GM12878 (cell line): ENCODE data around the gene NUDT1. TPM values are rescaled to one million over a fixed set of nuclear protein-coding genes. Genes with fewer than 3 reads are reported as not detected.

ENCODE experiments used
- ATAC-seq: fragments of 200-7000 bp; cut with Tn5 transposase; 3 replicates; pipeline ENCODE4 v1.9.1; 2020; ENCODE audit warnings: mild to moderate bottlenecking, moderate library complexity
- BruUV-seq: library from RNA; stranded (reverse); fragments of 400-500 nt; replicated peaks from 2 replicates; lab custom pipeline; 2021; lab: Mats Ljungman, UMichigan
- CTCF ChIA-PET: fragments of 300-600 bp; sonication (Branson Sonifier 250); formaldehyde crosslinking; extraction: SDS; loops from one replicate; lab custom pipeline; 2021; ENCODE audit warnings: inconsistent platforms; lab: Yijun Ruan, JAX
- POLR2A ChIA-PET: fragments of 350-600 bp; formaldehyde crosslinking; extraction: SDS; loops from one replicate; lab custom pipeline; 2021; ENCODE audit warnings: inconsistent platforms; lab: Charles Lee
- RAD21 ChIA-PET: fragments of 300-600 bp; sonication (Branson Sonifier 250); formaldehyde crosslinking; loops from one replicate; lab custom pipeline; 2023; ENCODE audit warnings: antibody characterized with exemption; ENCODE audit not compliant: unreplicated experiment; lab: Charles Lee
- SMC1A ChIA-PET: fragments of 300-600 bp; sonication (Branson Sonifier 250); formaldehyde crosslinking; loops from one replicate; lab custom pipeline; 2023; ENCODE audit not compliant: unreplicated experiment, uncharacterized antibody; lab: Charles Lee
- DNase-seq: peaks from one replicate; pipeline ENCODE4 v3.0.0-alpha.2; 2011; ENCODE audit warnings: low read depth, low spot score
- FAIRE-seq: peaks from 3 replicates; lab custom pipeline; 2011; peaks lifted over from hg19 to GRCh38; lab: Jason Lieb, UNC
- H2AFZ ChIP-seq: 2 replicates; pipeline ENCODE4 v1.6.0; 2011; ENCODE audit warnings: low read depth, low read length, control low read depth; ENCODE audit not compliant: control insufficient read depth
- H3K27ac ChIP-seq: 2 replicates; pipeline ENCODE4 v1.5.1; 2011; ENCODE audit warnings: control low read depth; ENCODE audit not compliant: control insufficient read depth, insufficient read depth
- H3K27me3 ChIP-seq, 2 experiments: replicated peaks in 1 of 2; 2 replicates each; pipeline versions ENCODE4 v1.6.0 to v1.6.1; 2011; ENCODE audit warnings: low read length in 1 of 2; ENCODE audit not compliant: control insufficient read depth in 2 of 2, insufficient read depth in 2 of 2
- H3K36me3 ChIP-seq, 2 experiments: 2 replicates each; pipeline ENCODE4 v1.5.1; 2011; ENCODE audit warnings: low read length in 1 of 2; ENCODE audit not compliant: control insufficient read depth in 2 of 2, insufficient read depth in 2 of 2
- H3K4me1 ChIP-seq: 2 replicates; pipeline ENCODE4 v1.6.1; 2011; ENCODE audit warnings: mild to moderate bottlenecking, low read length, moderate library complexity, mixed read lengths; ENCODE audit not compliant: control insufficient read depth, insufficient read depth
- H3K4me2 ChIP-seq: 2 replicates; pipeline ENCODE4 v1.6.0; 2011; ENCODE audit warnings: control low read depth; ENCODE audit not compliant: control insufficient read depth, insufficient read depth
- H3K4me3 ChIP-seq: fragments of 200-600 bp; sonication (generic); 2 replicates; pipeline ENCODE4 v1.5.1; 2016
- H3K79me2 ChIP-seq: 2 replicates; pipeline ENCODE4 v1.6.0; 2011; ENCODE audit warnings: low read length; ENCODE audit not compliant: control insufficient read depth, insufficient read depth
- H3K9ac ChIP-seq: 2 replicates; pipeline ENCODE4 v1.8.0; 2011; ENCODE audit warnings: low read length, control low read depth, mixed read lengths; ENCODE audit not compliant: control insufficient read depth, insufficient read depth
- H3K9me3 ChIP-seq: replicated peaks from 3 replicates; pipeline ENCODE4 v1.5.1; 2011; ENCODE audit warnings: mild to moderate bottlenecking, low read length; ENCODE audit not compliant: control insufficient read depth, insufficient read depth
- H4K20me1 ChIP-seq: 2 replicates; pipeline ENCODE4 v1.6.0; 2011; ENCODE audit not compliant: control insufficient read depth, insufficient read depth
- ATF3 ChIP-seq: IDR thresholded peaks from 2 replicates; pipeline ENCODE4 v1.6.1; 2011; ENCODE audit warnings: low read depth, mild to moderate bottlenecking, low read length, moderate library complexity, borderline replicate concordance; ENCODE audit errors: extremely low read depth
- BCL3 ChIP-seq: IDR thresholded peaks from 2 replicates; pipeline ENCODE4 v1.6.1; 2011; ENCODE audit warnings: borderline replicate concordance, low read depth, mild to moderate bottlenecking, moderate library complexity, low read length; ENCODE audit not compliant: insufficient read depth, poor library complexity, severe bottlenecking
- CUX1 ChIP-seq: IDR thresholded peaks from 2 replicates; pipeline ENCODE4 v1.6.1; 2012; ENCODE audit warnings: improper control_type of control experiment, low read depth, low read length; ENCODE audit not compliant: insufficient replicate concordance
- E2F4 ChIP-seq: IDR thresholded peaks from 2 replicates; pipeline ENCODE4 v1.6.1; 2012; ENCODE audit warnings: low read depth, low read length, improper control_type of control experiment
- GABPA ChIP-seq: IDR thresholded peaks from 2 replicates; pipeline ENCODE4 v1.6.1; 2014; ENCODE audit warnings: antibody characterized with exemption, low read depth, mild to moderate bottlenecking, inconsistent platforms
- IKZF2 ChIP-seq, 2 experiments: fragments of 450-650 bp; IDR thresholded peaks; 2 replicates each; pipeline ENCODE4 v1.6.1; 2017; ENCODE audit warnings: mild to moderate bottlenecking in 2 of 2, moderate library complexity in 2 of 2
- KDM1A ChIP-seq: fragments of 200-600 bp; sonication (generic); IDR thresholded peaks from 2 replicates; pipeline ENCODE4 v1.6.1; 2016; ENCODE audit warnings: borderline replicate concordance
- MYB ChIP-seq: fragments of 150-350 bp; IDR thresholded peaks from 2 replicates; pipeline ENCODE4 v1.6.1; 2014; ENCODE audit warnings: mild to moderate bottlenecking, low read depth, low read length, borderline replicate concordance
- NFYB ChIP-seq: IDR thresholded peaks from 2 replicates; pipeline ENCODE4 v1.6.1; 2011; ENCODE audit warnings: low read depth, mild to moderate bottlenecking, low read length, improper control_type of control experiment, moderate library complexity; ENCODE audit not compliant: insufficient read depth
- SMAD5 ChIP-seq: IDR thresholded peaks from 2 replicates; pipeline ENCODE4 v1.6.1; 2016; ENCODE audit warnings: antibody characterized with exemption, low read depth
- SREBF1 ChIP-seq: IDR thresholded peaks from 2 replicates; pipeline ENCODE4 v1.6.1; 2012; ENCODE audit warnings: mild to moderate bottlenecking, low read length
- SREBF2 ChIP-seq: IDR thresholded peaks from 2 replicates; pipeline ENCODE4 v1.6.1; 2012; ENCODE audit warnings: mild to moderate bottlenecking, low read length
- STAT3 ChIP-seq: IDR thresholded peaks from 2 replicates; pipeline ENCODE4 v1.6.1; 2011; ENCODE audit warnings: low read depth, low read length, improper control_type of control experiment
- TAF1 ChIP-seq: IDR thresholded peaks from 2 replicates; pipeline ENCODE4 v1.6.1; 2011; ENCODE audit warnings: mild to moderate bottlenecking, low read depth, low read length, borderline replicate concordance
- TCF7 ChIP-seq: IDR thresholded peaks from 2 replicates; pipeline ENCODE4 v1.6.1; 2014; ENCODE audit warnings: antibody characterized with exemption, borderline replicate concordance
- ZZZ3 ChIP-seq: IDR thresholded peaks from 2 replicates; pipeline ENCODE4 v1.6.1; 2011; ENCODE audit warnings: low read depth; ENCODE audit not compliant: control insufficient read depth, insufficient read length
- WGBS: methylation state at CpG from one replicate; pipeline ENCODE4 v1.1.6; 2016; ENCODE audit warnings: low lambda C conversion rate; ENCODE audit not compliant: insufficient replicate concordance, insufficient coverage; ENCODE audit errors: missing lambda C conversion rate; 5-methylcytosine and 5-hydroxymethylcytosine counted together
- in situ Hi-C: fragments of 300-500 bp; cut with MboI; formaldehyde crosslinking; loops from 9 replicates; pipeline ENCODE4 v1.14.3; 2018; ENCODE audit warnings: mixed read lengths
- intact Hi-C: fragments of 100-400 bp; cut with micrococcal nuclease; formaldehyde crosslinking; loops from one replicate; pipeline ENCODE4 v1.14.2; 2022; ENCODE audit not compliant: unreplicated experiment
- polyA plus RNA-seq, 11 experiments: library from polyadenylated mRNA; depleted of rRNA in 4 of 11; unstranded in 6 of 11; stranded (reverse) in 5 of 11; fragments of >200 nt; fragmentation: Nextera tagmentation in 4 of 11; fragmentation: Illumina TruSeq in 1 of 11; extraction: Ambion mirVana in 4 of 11; extraction: Trizol in 1 of 11; gene quantifications; 1 replicate in 1 of 11; 2 replicates in 10 of 11; pipeline versions ENCODE4 v1.2.1 to v1.2.3, GENCODE V29; 2011 to 2016; ENCODE audit warnings: inconsistent platforms in 2 of 11, missing spikeins in 2 of 11, low read depth in 1 of 11
- total RNA-seq, 4 experiments: library from RNA; depleted of rRNA in 3 of 4; stranded (reverse); fragments of >200 nt in 3 of 4; fragmentation: Illumina TruSeq in 1 of 4; extraction: Trizol in 1 of 4; gene quantifications; 2 replicates each; pipeline versions ENCODE4 v1.2.1 to v1.2.3, GENCODE V29; 2013 to 2021

NUDT1 gene
- total and polyA plus RNA-seq, 10 of the 15 experiments (the other 5 are each of a cell fraction or from before 2014, with no cell fraction given), result 7.7 to 122 (median 59.2) TPM

- TF ChIP-seq CUX1, result no peak
- no peak for TF ChIP-seq MYB
- TF ChIP-seq ZZZ3, result no peak
Observed at GRCh38 chr7:2215851-2216250, 26.2 kb upstream of the NUDT1 start (continued).

GRCh38 chr7:2217206-2217605, 24.8 kb upstream of the NUDT1 start:
- 94% methylated on average over 10 of the region's 10 CpGs for WGBS
- Histone ChIP-seq H3K4me3 (no peak overlapping the region), H3K36me3 (peaks cover 30 to 50% of the 10 kb centered on the region in 2 experiments), H4K20me1 (no peaks in the 10 kb centered on the region), H3K4me2 (no peak overlapping the region), H3K79me2 (no peaks in the 10 kb centered on the region), H3K9me3 (no peaks in the 10 kb centered on the region), H2AFZ (no peak overlapping the region), H3K9ac (no peak overlapping the region), H3K27ac (no peak overlapping the region), H3K4me1 (no peaks in the 10 kb centered on the region), H3K27me3 (no peaks in the 10 kb centered on the region)
- DNase-seq (no peak), ATAC-seq (no peak), FAIRE-seq (no peak)
- ChIA-PET POLR2A (no interaction called here), SMC1A (no interaction called here), CTCF (interaction anchor here (0.6 kb wide), 1 partner anchor 155 kb away, joined by 3 read pairs; no protein-coding TSS in a partner anchor), RAD21 (no interaction called here)
- no TSS peak for BruUV-seq
- intact Hi-C loops (no loop called here), in situ Hi-C loops (loop anchor here (10.0 kb wide), 1 partner anchor 552 kb away; no protein-coding TSS in a partner anchor)
- TF ChIP-seq KDM1A, result no peak
- no peak for TF ChIP-seq IKZF2 (IDR thresholded peaks at IDR 0.05)
- no peak for TF ChIP-seq E2F4
- TF ChIP-seq SMAD5, result no peak
- TF ChIP-seq TAF1, result no peak
- no peak for TF ChIP-seq BCL3
- no peak for TF ChIP-seq SREBF2
- no peak for TF ChIP-seq GABPA
- TF ChIP-seq ATF3, result no peak
- TF ChIP-seq NFYB, result no peak
- no peak for TF ChIP-seq TCF7
- no peak for TF ChIP-seq SREBF1
- no peak for TF ChIP-seq STAT3
